ENCODE results near the gene PRKG1.
"Not testable (repeated sequence)": the region's sequence is repeated elsewhere in the genome, so short reads cannot be mapped to it uniquely, and the experiment has no call there.

Gene PRKG1

GRCh38 chr10:51203359-51203758 lies 129.1 kb downstream of the PRKG1 start:
- H3K27ac Mint-ChIP-seq (ENCODE audit: low read depth), result no peak overlapping the region
- no peaks in the 10 kb centered on the region for H3K9me3 Mint-ChIP-seq
- no peaks in the 10 kb centered on the region for H3K36me3 Mint-ChIP-seq (ENCODE audit: insufficient read depth)
- DNase-seq (ENCODE audit: low spot score in 2 of 2) (no peak), ATAC-seq (replicated peaks; ENCODE audit: extremely low read depth, poor library complexity, severe bottlenecking) (no peak)
- peaks cover 9% of the 10 kb centered on the region for H3K27me3 Mint-ChIP-seq
- no peaks in the 10 kb centered on the region for H3K4me1 Mint-ChIP-seq
- no peak overlapping the region for H3K4me3 Mint-ChIP-seq

- DNase-seq (ENCODE audit: low spot score in 2 of 2) (no peak), ATAC-seq (replicated peaks; ENCODE audit: extremely low read depth, poor library complexity, severe bottlenecking) (no peak)
- H3K4me1 Mint-ChIP-seq, result no peaks in the 10 kb centered on the region
- no peak overlapping the region for H3K27ac Mint-ChIP-seq (ENCODE audit: low read depth)
- H3K4me3 Mint-ChIP-seq, result no peak overlapping the region
- H3K36me3 Mint-ChIP-seq (ENCODE audit: insufficient read depth), result no peaks in the 10 kb centered on the region
- no peaks in the 10 kb centered on the region for H3K9me3 Mint-ChIP-seq
- H3K27me3 Mint-ChIP-seq, result peaks cover 12% of the 10 kb centered on the region
These were observed 129.8 kb downstream of the PRKG1 start for GRCh38 chr10:51204066-51204465.

GRCh38 chr10:51204701-51205100 lies 130.4 kb downstream of the PRKG1 start:
- no peak for ATAC-seq (replicated peaks; ENCODE audit: extremely low read depth, poor library complexity, severe bottlenecking)
- no peaks in the 10 kb centered on the region for H3K9me3 Mint-ChIP-seq
- H3K36me3 Mint-ChIP-seq (ENCODE audit: insufficient read depth), result no peaks in the 10 kb centered on the region
- H3K4me3 Mint-ChIP-seq, result no peak overlapping the region
- no peak for DNase-seq (ENCODE audit: low spot score in 2 of 2)
- no peak overlapping the region for H3K27ac Mint-ChIP-seq (ENCODE audit: low read depth)
- peaks cover 12% of the 10 kb centered on the region for H3K27me3 Mint-ChIP-seq
- no peaks in the 10 kb centered on the region for H3K4me1 Mint-ChIP-seq

DNA sequence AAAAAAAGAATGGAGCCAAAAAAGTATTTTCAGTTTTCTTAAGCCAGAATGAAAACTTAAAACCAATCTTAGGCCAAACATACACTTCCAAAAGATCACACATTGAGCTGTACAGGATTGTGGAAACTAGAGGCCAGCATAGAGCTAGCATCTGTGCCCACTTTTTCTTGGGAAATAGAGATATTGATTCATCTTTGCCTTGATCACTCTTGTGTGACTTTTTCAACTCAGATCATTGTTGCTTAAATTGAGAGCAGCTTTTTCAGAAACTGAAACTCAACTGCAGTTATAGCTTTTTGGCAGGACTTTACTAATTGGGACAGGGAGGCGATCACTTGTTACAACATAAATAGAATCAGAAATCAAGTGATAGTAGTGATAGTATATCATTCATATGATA lies 132.2 kb downstream of the PRKG1 start:
- ATAC-seq (replicated peaks; ENCODE audit: extremely low read depth, poor library complexity, severe bottlenecking) (no peak), DNase-seq (ENCODE audit: low spot score in 2 of 2) (no peak)
- Mint-ChIP-seq H3K4me1 (no peaks in the 10 kb centered on the region), H3K36me3 (ENCODE audit: insufficient read depth) (no peaks in the 10 kb centered on the region), H3K27me3 (peaks cover 20% of the 10 kb centered on the region), H3K9me3 (no peaks in the 10 kb centered on the region), H3K27ac (ENCODE audit: low read depth) (no peak overlapping the region), H3K4me3 (no peak overlapping the region)

DNA sequence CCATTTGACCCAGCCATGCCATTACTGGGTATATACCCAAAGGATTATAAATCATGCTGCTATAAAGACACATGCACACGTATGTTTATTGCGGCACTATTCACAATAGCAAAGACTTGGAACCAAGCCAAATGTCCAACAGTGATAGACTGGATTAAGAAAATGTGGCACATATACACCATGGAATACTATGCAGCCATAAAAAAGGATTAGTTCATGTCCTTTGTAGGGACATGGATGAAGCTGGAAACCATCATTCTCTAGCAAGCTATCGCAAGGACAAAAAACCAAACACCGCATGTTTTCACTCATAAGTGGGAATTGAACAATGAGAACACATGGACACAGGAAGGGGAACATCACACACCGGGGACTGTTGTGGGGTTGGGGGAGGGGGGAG lies 138.7 kb downstream of the PRKG1 start:
- H3K4me1 Mint-ChIP-seq; DNase-seq (ENCODE audit: low spot score in 2 of 2); H3K27ac Mint-ChIP-seq (ENCODE audit: low read depth); H3K4me3 Mint-ChIP-seq; H3K9me3 Mint-ChIP-seq; ATAC-seq (replicated peaks; ENCODE audit: extremely low read depth, poor library complexity, severe bottlenecking); H3K36me3 Mint-ChIP-seq (ENCODE audit: insufficient read depth): not testable (repeated sequence)
- peaks cover 16% of the 10 kb centered on the region for H3K27me3 Mint-ChIP-seq

DNA sequence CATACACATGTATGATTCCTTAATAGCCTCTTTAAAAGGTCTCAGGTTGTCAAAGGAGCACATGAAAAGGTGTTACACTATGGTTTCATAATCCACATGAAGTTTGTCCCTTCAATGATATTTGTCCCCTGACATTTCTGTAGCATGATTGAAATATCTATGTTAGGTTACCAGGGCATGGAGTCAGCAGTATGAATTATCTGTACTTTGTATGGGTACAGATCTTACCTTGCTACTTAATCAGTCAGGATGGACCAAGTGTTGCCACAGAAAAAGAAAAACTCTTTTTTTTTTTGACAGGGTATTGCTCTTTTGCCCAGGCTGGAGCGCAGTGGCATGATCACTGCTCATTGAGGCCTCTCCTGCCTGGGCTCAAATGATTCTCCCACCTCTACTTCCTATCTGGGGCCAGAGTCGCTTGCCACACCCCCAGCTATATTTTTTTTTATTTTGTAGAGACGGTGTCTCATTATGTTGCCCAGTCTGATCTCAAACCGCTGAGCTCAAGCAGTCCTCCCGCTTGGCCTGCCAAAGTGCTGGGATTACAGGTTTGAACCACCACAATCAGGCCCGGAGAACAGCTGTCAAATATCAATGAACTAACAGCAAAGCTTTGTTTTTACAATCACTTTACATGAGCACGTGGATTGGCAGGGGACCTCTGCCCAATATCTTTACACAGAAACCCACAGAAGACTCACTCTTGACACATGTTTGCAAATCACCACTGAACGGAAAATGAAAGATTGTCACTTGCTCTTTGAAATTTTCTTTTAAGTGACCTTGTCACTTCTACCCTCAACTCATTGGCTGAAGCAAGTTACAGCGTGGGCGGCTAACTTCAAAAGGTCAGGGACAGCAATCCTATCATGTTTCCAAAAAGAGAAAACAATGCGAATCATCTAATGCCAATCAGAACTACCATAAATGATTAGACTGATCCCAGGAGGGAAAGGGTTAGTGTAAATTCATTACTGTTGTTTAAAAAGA lies 140.2 kb downstream of the PRKG1 start:
- H3K9me3 Mint-ChIP-seq, result no peaks in the 10 kb centered on the region
- no peak overlapping the region for H3K4me3 Mint-ChIP-seq
- H3K4me1 Mint-ChIP-seq, result no peaks in the 10 kb centered on the region
- H3K36me3 Mint-ChIP-seq (ENCODE audit: insufficient read depth), result no peaks in the 10 kb centered on the region
- H3K27ac Mint-ChIP-seq (ENCODE audit: low read depth), result no peak overlapping the region
- ATAC-seq (replicated peaks; ENCODE audit: extremely low read depth, poor library complexity, severe bottlenecking) (no peak), DNase-seq (ENCODE audit: low spot score in 2 of 2) (no peak)
- H3K27me3 Mint-ChIP-seq, result peaks cover 8% of the 10 kb centered on the region

DNA sequence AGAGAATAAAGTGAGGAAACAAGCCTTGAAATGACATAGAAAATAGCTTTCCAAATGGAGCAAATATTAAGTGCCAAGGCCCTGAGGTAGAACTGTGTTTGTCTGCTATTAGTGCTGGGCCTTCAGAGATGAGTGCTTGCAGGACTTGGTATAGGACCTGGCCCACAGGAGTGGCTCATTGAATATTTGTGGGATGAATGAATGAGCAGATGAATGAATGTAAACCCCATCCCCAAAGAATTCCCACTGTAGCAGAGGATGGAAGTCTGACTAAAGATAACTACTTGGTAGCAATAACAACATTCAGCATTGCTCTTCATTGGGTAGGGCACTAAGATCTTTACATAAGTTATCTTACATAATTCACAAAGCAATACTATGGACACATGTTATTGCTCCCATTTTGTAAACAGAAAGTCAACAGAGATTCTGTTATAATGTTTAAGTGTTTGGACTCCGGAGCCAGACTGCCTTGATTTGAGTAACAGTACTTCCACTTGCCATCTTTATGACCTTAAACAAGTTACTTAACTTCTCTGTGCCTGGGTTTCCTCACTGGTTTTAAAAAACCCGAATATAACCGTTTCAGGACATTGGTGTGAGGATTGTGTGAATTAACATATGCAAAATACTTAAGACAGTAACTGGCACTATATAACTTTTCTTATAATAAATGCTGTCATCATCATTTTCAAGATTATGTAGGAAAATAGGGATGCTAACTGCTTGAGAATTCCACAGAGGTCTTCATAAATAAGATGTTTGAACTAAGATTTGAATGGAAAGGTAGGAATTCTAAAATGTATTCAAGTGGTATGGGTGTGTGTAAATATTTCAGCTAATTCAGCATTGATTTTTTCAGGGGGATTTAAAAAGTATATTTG lies 141.9 kb downstream of the PRKG1 start:
- no peaks in the 10 kb centered on the region for H3K27me3 Mint-ChIP-seq
- no peaks in the 10 kb centered on the region for H3K4me1 Mint-ChIP-seq
- H3K27ac Mint-ChIP-seq (ENCODE audit: low read depth), result no peak overlapping the region
- no peak overlapping the region for H3K4me3 Mint-ChIP-seq
- no peaks in the 10 kb centered on the region for H3K9me3 Mint-ChIP-seq
- ATAC-seq (replicated peaks; ENCODE audit: extremely low read depth, poor library complexity, severe bottlenecking) (no peak), DNase-seq (ENCODE audit: low spot score in 2 of 2) (no peak)
- H3K36me3 Mint-ChIP-seq (ENCODE audit: insufficient read depth), result no peaks in the 10 kb centered on the region

DNA sequence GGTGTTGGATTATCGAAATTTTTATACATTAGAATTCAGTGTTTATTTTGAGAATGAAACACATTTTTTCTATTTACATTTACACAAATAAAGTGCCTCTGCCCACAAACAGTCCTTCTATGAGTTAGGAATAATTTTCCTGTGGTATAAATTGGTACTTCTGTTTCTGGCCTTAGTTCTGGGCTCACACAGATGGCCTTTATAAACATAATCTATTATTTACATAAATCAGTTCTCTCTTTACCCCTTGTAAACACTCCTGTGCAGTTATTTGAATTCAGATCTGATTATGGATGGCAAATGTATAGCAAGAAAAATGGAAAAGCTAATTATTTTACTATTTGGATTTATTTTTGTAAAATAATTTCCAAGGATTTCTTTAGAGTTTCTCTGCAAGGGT lies 143.2 kb downstream of the PRKG1 start:
- DNase-seq (ENCODE audit: low spot score in 2 of 2), result no peak
- no peak overlapping the region for H3K27ac Mint-ChIP-seq (ENCODE audit: low read depth)
- H3K9me3 Mint-ChIP-seq, result no peaks in the 10 kb centered on the region
- no peaks in the 10 kb centered on the region for H3K36me3 Mint-ChIP-seq (ENCODE audit: insufficient read depth)
- no peak overlapping the region for H3K4me3 Mint-ChIP-seq
- no peak for ATAC-seq (replicated peaks; ENCODE audit: extremely low read depth, poor library complexity, severe bottlenecking)
- H3K27me3 Mint-ChIP-seq, result no peaks in the 10 kb centered on the region
- no peaks in the 10 kb centered on the region for H3K4me1 Mint-ChIP-seq

DNA sequence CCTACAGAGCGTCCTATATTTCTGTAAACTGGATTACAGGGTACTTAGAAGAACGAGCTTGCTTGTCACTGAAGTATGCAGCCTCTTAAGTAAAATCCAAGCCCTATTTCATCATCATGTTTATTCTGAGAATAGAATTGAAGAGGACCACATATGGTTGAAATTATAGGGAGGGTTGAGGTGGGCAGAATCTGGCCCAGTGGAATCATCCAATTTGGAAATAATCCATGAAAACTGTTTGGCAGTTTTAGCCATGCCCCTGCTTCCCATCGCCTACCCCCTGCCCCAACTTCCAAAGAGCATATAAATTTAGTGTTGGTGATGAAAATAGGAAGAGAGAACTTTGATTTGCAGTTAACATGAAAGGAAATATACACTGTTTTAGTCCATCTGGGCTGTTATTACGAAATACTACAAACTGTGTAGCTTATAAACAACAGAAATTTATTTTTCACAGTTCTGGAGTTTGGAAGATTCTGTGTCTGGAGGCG lies 150.4 kb downstream of the PRKG1 start:
- DNase-seq (ENCODE audit: low spot score in 2 of 2) (no peak), ATAC-seq (replicated peaks; ENCODE audit: extremely low read depth, poor library complexity, severe bottlenecking) (no peak)
- Mint-ChIP-seq H3K9me3 (no peaks in the 10 kb centered on the region), H3K27me3 (no peaks in the 10 kb centered on the region), H3K4me3 (no peak overlapping the region), H3K36me3 (ENCODE audit: insufficient read depth) (no peaks in the 10 kb centered on the region), H3K4me1 (no peaks in the 10 kb centered on the region), H3K27ac (ENCODE audit: low read depth) (no peak overlapping the region)

DNA sequence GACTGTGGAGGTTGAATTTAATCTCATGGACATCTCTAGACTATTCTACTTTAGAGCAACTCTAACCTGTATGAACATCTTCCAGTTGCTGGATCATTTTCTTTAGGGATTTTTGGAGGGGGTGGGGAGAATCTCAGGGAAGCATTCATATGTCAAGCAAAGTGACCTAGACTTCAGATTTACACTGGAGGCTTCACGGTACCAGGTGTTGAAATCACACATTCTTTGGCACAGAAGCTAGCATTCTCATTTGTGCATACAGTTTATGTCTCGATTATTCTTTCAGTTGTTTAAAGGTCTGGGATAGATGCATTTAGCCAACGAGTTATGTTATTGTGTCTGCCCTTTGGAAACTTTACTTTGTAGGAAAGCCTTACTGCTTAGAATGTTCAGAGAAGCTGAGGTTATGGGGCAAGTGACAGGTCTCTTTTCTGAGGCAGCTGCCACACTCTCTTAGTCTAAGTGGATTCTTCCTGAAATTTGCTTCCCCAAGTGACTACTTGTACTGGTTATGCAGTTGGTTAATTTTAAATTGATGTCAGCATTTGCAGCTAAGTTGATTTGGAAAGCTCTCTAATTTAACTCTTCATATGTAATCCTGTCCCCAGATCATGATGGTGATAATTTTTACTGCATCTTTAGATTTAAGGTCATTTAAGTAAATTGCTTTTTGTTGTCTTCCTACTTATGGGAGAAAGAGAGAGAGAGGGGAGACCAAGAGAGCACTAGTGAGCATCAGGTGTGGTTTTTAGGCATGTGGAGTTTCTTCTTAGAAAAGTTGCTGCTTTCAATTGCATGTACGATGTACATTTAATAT lies 153.8 kb downstream of the PRKG1 start:
- Mint-ChIP-seq H3K27ac (ENCODE audit: low read depth) (no peak overlapping the region), H3K4me3 (no peak overlapping the region), H3K4me1 (no peaks in the 10 kb centered on the region), H3K27me3 (no peaks in the 10 kb centered on the region), H3K36me3 (ENCODE audit: insufficient read depth) (no peaks in the 10 kb centered on the region), H3K9me3 (no peaks in the 10 kb centered on the region)
- ATAC-seq (replicated peaks; ENCODE audit: extremely low read depth, poor library complexity, severe bottlenecking) (no peak), DNase-seq (ENCODE audit: low spot score in 2 of 2) (no peak)

- H3K27me3 Mint-ChIP-seq, result no peaks in the 10 kb centered on the region
- ATAC-seq (replicated peaks; ENCODE audit: extremely low read depth, poor library complexity, severe bottlenecking) (no peak), DNase-seq (ENCODE audit: low spot score in 2 of 2) (no peak)
- no peak overlapping the region for H3K27ac Mint-ChIP-seq (ENCODE audit: low read depth)
- H3K9me3 Mint-ChIP-seq, result no peaks in the 10 kb centered on the region
- H3K36me3 Mint-ChIP-seq (ENCODE audit: insufficient read depth), result no peaks in the 10 kb centered on the region
- no peak overlapping the region for H3K4me3 Mint-ChIP-seq
- no peaks in the 10 kb centered on the region for H3K4me1 Mint-ChIP-seq
These were observed 154.4 kb downstream of the PRKG1 start for GRCh38 chr10:51228714-51229100.

GRCh38 chr10:51230887-51231585 lies 156.7 kb downstream of the PRKG1 start:
- no peak overlapping the region for H3K4me3 Mint-ChIP-seq
- no peaks in the 10 kb centered on the region for H3K27me3 Mint-ChIP-seq
- ATAC-seq (replicated peaks; ENCODE audit: extremely low read depth, poor library complexity, severe bottlenecking), result no peak

More at GRCh38 chr10:51230887-51231585, 156.7 kb downstream of the PRKG1 start:
- Mint-ChIP-seq H3K36me3 (ENCODE audit: insufficient read depth) (no peaks in the 10 kb centered on the region), H3K9me3 (no peaks in the 10 kb centered on the region), H3K4me1 (no peaks in the 10 kb centered on the region), H3K27ac (ENCODE audit: low read depth) (no peak overlapping the region)
- no peak for DNase-seq (ENCODE audit: low spot score in 2 of 2)
